Astrocyte of the cerebellum (primary cell): Measurements from ENCODE around the gene DOCK6.

Experiments
- DNase-seq: peaks from one replicate; pipeline ENCODE4 v3.0.0-alpha.2; 2011; ENCODE audit warnings: low read depth
- H3K4me3 ChIP-seq: 2 replicates; pipeline ENCODE4 v1.5.1; 2011; ENCODE audit warnings: mild to moderate bottlenecking, low read depth, low read length, moderate library complexity
- in situ Hi-C: cut with HindIII; loops from 2 replicates; pipeline ENCODE4 v1.10.0; 2017; ENCODE audit warnings: low sequenced_read_pairs
- TF ChIP-seq, protein P1 (sequence below): IDR thresholded peaks from 2 replicates; pipeline ENCODE4 v1.5.1; 2012; ENCODE audit warnings: low read length, low read depth, moderate library complexity, mild to moderate bottlenecking; ENCODE audit errors: missing control alignments

DOCK6 gene

DNA sequence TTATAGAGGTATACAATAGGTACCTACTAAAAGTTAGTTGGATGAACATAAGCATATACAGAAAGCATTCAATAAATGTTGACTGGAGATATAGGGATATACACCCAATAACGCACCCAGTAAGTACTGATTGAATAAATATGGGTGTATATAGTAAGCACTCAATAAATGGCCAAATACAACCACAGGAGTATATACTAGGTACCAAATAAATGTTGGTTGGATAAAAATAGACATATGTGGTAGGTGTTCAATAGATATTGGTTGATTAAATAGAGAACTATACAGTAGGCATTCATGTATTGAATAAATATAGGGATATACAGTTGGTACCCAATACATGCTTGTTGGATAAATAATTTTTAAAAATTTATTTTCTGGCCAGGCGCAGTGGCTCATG lies 13.5 kb downstream of the DOCK6 start:
- in situ Hi-C loops = no loop called here
- TF ChIP-seq, protein P1, sequence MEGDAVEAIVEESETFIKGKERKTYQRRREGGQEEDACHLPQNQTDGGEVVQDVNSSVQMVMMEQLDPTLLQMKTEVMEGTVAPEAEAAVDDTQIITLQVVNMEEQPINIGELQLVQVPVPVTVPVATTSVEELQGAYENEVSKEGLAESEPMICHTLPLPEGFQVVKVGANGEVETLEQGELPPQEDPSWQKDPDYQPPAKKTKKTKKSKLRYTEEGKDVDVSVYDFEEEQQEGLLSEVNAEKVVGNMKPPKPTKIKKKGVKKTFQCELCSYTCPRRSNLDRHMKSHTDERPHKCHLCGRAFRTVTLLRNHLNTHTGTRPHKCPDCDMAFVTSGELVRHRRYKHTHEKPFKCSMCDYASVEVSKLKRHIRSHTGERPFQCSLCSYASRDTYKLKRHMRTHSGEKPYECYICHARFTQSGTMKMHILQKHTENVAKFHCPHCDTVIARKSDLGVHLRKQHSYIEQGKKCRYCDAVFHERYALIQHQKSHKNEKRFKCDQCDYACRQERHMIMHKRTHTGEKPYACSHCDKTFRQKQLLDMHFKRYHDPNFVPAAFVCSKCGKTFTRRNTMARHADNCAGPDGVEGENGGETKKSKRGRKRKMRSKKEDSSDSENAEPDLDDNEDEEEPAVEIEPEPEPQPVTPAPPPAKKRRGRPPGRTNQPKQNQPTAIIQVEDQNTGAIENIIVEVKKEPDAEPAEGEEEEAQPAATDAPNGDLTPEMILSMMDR = no peak
- DNase-seq = no peak
- H3K4me3 ChIP-seq = no peak overlapping the region

DNA sequence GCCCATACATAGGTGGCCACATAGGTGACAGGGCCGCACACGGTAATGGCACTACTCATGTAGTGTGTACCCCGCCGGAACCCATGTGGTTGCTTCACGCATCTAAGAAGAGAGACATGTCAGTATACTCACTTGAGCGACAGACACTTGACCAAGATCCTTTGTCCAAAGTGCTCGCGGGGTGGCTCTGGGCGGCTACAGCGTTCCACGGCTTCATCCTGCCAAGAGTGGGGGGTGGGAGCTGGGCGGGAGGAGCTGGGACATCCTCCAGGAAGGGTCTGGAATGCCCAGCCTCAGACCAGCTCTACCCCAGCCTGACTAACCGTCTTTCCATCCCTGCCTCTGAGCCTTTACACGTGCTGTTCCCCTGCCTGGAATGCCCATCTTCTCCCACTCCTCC lies 14.4 kb downstream of the DOCK6 start:
- in situ Hi-C loops = no loop called here
- DNase-seq = no peak
- TF ChIP-seq, protein P1 = no peak
- no peak overlapping the region for H3K4me3 ChIP-seq

DNA sequence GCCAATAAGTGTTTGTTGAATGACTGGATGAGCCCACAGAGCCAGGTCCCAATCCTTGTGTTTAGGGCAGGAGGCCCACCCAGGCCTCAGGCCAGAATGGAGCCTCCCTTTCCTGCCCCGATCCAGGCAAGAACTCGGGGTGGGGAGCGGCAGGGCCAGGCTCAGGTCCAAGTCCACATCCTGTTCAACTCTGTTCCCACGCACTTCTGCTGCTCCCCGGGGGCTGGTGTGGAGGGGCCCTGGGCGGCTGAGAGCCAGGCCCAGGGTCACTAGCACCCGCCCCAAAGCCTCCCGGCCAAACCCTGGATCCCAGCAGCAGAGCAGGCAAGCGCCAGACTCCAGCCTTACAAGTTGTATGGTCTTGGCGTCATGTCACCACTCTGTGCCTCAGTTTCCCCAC lies 14.9 kb downstream of the DOCK6 start:
- TF ChIP-seq, protein P1 = no peak
- in situ Hi-C loops = no loop called here
- no peak for DNase-seq
- no peak overlapping the region for H3K4me3 ChIP-seq

DNA sequence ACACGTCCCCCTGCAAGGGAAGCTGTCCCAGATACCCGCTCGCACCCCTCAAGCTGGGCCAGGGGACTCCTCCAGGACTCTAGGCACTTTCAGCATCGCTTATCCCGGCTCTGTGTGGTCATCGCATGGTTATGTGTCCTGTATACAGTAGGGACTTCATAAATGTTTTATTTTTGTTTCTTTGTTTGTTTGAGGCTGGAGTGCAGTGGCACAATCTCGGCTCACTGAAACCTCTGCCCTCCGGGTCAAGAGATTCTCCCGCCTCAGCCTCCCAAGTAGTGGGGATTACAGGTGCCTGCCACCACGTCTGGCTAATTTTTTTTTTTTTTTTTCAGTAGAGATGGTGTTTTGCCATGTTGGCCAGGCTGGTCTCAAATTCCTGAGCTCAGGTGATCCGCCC lies 15.4 kb downstream of the DOCK6 start:
- TF ChIP-seq, protein P1 = no peak
- no peak for DNase-seq
- H3K4me3 ChIP-seq = no peak overlapping the region
- in situ Hi-C loops = no loop called here

DNA sequence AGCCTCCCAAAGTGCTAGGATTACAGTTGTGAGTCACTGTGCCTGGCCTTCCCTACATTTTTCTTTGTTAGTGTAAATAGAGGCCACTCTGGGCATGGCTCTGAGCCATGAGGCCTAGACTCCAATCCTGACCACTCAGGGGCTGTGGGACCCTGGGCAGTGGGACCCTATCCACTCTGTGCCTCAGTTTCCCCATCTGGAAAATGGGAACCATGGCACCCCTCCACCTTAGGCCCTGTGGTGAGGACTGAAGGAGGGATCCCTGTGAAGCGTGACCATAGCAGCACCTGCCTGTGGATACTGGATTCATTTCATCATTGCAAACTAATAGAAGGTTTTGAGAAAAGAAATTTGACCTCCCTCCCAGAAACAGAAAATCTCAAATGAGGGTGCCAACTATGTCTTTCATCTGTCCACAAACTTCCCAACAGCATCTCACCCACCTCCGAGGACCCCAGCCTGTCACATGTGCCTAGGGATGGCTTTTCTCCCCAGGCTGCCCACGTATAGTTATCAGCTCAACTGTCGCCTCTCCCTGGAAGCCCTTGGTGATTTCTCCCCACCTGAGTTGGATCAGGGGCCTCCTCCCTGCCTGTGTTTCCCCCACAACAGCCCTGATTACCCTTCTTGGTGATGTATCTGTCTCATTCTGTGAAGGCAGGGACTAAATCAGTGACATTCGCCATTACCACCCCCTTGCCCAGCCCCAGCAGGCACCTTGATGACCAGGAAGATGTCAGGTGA lies 17.3 kb downstream of the DOCK6 start:
- H3K4me3 ChIP-seq = no peak overlapping the region
- in situ Hi-C loops = no loop called here
- TF ChIP-seq, protein P1 = no peak
- no peak for DNase-seq

DNA sequence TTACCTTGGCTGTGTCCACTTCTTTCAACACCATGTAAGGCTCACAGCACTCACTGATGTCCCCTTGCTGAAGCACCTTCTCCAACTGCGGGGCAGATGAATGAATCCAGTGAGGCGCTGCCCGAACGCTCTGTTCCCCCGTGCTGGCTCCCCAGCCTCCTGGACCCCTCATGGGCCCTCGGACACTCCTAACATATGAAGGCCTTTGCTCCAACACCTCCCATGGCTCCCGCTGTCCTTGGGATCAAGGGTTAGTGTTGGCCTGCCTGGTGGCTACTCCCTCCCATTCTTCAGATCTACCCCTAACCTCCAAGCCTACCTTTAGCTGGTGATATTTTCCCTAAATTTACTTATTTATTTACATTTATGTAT lies 18.5 kb downstream of the DOCK6 start:
- no peak overlapping the region for H3K4me3 ChIP-seq
- no peak for DNase-seq
- in situ Hi-C loops = no loop called here
- TF ChIP-seq, protein P1 = no peak
